Left renal cortex interstitium (tissue), 4 donors: ENCODE data around the gene ITIH3. TPM values are rescaled to one million over a fixed set of nuclear protein-coding genes. Genes with fewer than 3 reads are reported as not detected.

Experiments
- polyA plus RNA-seq, 4 donors: library from polyadenylated mRNA; unstranded; fragments of 120-200 nt; gene quantifications; one replicate each; pipeline ENCODE4 v1.2.1, GENCODE V29; 2013; ENCODE audit not compliant: insufficient read length in 4 of 4

Gene ITIH3
- polyA plus RNA-seq, 4 donors = 7.7 to 10.1 (median 8.0) TPM

Other genes with a start within 250 kb of the ITIH3 start
- 10 to 100 TPM; 53.5 to 64.5 (median 56.1) TPM for gene PBRM1, start 108.9 kb upstream of the ITIH3 start, polyA plus RNA-seq
- gene GNL3, start 108.8 kb upstream of the ITIH3 start, polyA plus RNA-seq = 100 to 1,000 TPM in 2 of 4 donors, 10 to 100 TPM in 2; 91.3 to 125 (median 98.8) TPM
- 100 to 1,000 TPM; 113 to 142 (median 125) TPM for gene GLT8D1, start 89.0 kb upstream of the ITIH3 start, polyA plus RNA-seq
- 100 to 1,000 TPM; 146 to 173 (median 162) TPM for gene SPCS1, start 88.7 kb upstream of the ITIH3 start, polyA plus RNA-seq
- gene NEK4, start 23.9 kb upstream of the ITIH3 start, polyA plus RNA-seq = 10 to 100 TPM; 20.4 to 35.2 (median 27.5) TPM
- 1 to 10 TPM in 1 of 4 donors, under 1 TPM in 2, not detected in 1; 0.19 to 7.6 (median 0.31) TPM for gene ITIH1, start 17.2 kb upstream of the ITIH3 start, polyA plus RNA-seq
- 10 to 100 TPM in 2 of 4 donors, 1 to 10 TPM in 2; 5.4 to 11.0 (median 8.6) TPM for gene ITIH4, start 35.9 kb downstream of the ITIH3 start, polyA plus RNA-seq
- 1 to 10 TPM in 1 of 4 donors, under 1 TPM in 3; 0.28 to 1.6 (median 0.47) TPM for gene MUSTN1, start 40.2 kb downstream of the ITIH3 start, polyA plus RNA-seq
- 10 to 100 TPM; 15.5 to 17.5 (median 16.8) TPM for gene STIMATE, start 102.8 kb downstream of the ITIH3 start, polyA plus RNA-seq